ENCODE results near the gene EML4.

- TF ChIP-seq CTCF (IDR thresholded peaks at IDR 0.05) (no peak), EZH2 (IDR thresholded peaks at IDR 0.05) (no peak)
These were observed 11.1 kb downstream of the EML4 start for GRCh38 chr2:42180300-42180699.

All from neural progenitor cell (in vitro differentiated cells).